HL-60 (cell line): ENCODE measurements around the gene SYT9.

Experiments used
- DNase-seq, 2 experiments: peaks; one replicate each; pipeline ENCODE4 v3.0.0-alpha.2; 2010 to 2020; ENCODE audit warnings: low read depth in 1 of 2, low spot score in 1 of 2
- H3K27ac ChIP-seq: fragments of 250-450 bp; sonication (Bioruptor Pico); replicated peaks from 2 replicates; pipeline ENCODE4 v1.5.1; 2020; ENCODE audit warnings: mild to moderate bottlenecking, moderate library complexity
- H3K27me3 ChIP-seq: fragments of 250-450 bp; sonication (Bioruptor Pico); 2 replicates; pipeline ENCODE4 v1.5.1; 2021; ENCODE audit warnings: mild to moderate bottlenecking, moderate library complexity; ENCODE audit not compliant: insufficient read depth, poor library complexity, severe bottlenecking
- H3K4me3 ChIP-seq: replicated peaks from 2 replicates; pipeline ENCODE4 v1.5.1; 2011; ENCODE audit warnings: mild to moderate bottlenecking, control low read depth, low read length; ENCODE audit not compliant: insufficient read depth
- GABPA ChIP-seq: IDR thresholded peaks from 2 replicates; pipeline ENCODE4 v1.6.1; 2012; ENCODE audit warnings: low read depth
- POLR2AphosphoS5 ChIP-seq: IDR thresholded peaks from 2 replicates; pipeline ENCODE4 v1.6.1; 2012; ENCODE audit warnings: low read depth
- SPI1 ChIP-seq: IDR thresholded peaks from 2 replicates; pipeline ENCODE4 v1.6.1; 2012; ENCODE audit warnings: low read depth, mild to moderate bottlenecking, borderline replicate concordance
- TF ChIP-seq, protein P1 (sequence below): IDR thresholded peaks from one replicate; pipeline ENCODE4 v1.5.1; 2011; ENCODE audit warnings: low read length, control low read depth, inconsistent platforms; ENCODE audit not compliant: insufficient read depth
- TF ChIP-seq, protein P2 (sequence below): IDR thresholded peaks from 2 replicates; pipeline ENCODE4 v1.6.1; 2012; ENCODE audit warnings: low read depth; ENCODE audit not compliant: insufficient replicate concordance

Gene SYT9

DNA sequence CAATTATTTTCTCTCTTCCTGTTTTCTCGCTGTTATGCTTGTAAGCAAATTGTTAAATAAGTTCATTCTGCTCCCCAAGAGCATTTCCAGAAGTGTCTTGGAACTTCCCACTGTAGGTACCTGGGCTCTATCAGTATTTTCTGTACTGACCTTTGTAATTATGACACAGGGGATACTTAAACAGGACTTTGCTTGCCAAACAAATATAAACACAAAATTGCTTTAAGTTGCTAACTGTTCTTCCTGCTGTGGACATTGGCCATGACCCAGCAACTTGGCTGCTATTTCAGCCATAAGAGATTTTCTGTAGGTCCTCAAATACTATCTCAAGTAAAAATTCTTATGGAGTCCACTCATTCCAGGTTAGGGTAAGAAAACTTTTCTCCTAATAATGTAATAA, 30.1 kb downstream of the SYT9 start:
- H3K27me3 ChIP-seq = no peaks in the 10 kb centered on the region
- TF ChIP-seq SPI1 = no peak
- TF ChIP-seq, protein P1, sequence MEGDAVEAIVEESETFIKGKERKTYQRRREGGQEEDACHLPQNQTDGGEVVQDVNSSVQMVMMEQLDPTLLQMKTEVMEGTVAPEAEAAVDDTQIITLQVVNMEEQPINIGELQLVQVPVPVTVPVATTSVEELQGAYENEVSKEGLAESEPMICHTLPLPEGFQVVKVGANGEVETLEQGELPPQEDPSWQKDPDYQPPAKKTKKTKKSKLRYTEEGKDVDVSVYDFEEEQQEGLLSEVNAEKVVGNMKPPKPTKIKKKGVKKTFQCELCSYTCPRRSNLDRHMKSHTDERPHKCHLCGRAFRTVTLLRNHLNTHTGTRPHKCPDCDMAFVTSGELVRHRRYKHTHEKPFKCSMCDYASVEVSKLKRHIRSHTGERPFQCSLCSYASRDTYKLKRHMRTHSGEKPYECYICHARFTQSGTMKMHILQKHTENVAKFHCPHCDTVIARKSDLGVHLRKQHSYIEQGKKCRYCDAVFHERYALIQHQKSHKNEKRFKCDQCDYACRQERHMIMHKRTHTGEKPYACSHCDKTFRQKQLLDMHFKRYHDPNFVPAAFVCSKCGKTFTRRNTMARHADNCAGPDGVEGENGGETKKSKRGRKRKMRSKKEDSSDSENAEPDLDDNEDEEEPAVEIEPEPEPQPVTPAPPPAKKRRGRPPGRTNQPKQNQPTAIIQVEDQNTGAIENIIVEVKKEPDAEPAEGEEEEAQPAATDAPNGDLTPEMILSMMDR = no peak
- H3K4me3 ChIP-seq = no peak overlapping the region
- no peak overlapping the region for H3K27ac ChIP-seq
- DNase-seq = no peak

DNA sequence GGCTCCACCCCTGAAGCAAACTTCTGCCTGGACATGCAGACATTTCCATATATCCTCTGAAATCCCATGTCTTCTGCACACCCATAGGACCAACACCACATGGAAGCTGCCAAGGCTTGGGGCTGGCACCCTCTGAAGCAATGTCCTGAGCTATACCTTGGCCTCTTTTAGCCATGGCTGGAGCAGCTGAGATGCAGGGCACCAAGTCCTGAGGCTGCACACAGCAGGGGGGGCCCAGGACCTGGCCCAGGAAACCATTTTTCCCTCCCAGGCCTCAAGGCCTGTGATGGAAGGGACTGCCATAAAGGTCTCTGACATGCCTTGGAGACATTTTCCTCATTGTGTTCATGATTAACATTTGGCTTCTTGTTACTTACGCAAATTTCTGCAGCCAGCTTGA, 34.5 kb downstream of the SYT9 start:
- DNase-seq = no peak
- no peak overlapping the region for H3K4me3 ChIP-seq
- no peak for TF ChIP-seq GABPA
- TF ChIP-seq, protein P2, sequence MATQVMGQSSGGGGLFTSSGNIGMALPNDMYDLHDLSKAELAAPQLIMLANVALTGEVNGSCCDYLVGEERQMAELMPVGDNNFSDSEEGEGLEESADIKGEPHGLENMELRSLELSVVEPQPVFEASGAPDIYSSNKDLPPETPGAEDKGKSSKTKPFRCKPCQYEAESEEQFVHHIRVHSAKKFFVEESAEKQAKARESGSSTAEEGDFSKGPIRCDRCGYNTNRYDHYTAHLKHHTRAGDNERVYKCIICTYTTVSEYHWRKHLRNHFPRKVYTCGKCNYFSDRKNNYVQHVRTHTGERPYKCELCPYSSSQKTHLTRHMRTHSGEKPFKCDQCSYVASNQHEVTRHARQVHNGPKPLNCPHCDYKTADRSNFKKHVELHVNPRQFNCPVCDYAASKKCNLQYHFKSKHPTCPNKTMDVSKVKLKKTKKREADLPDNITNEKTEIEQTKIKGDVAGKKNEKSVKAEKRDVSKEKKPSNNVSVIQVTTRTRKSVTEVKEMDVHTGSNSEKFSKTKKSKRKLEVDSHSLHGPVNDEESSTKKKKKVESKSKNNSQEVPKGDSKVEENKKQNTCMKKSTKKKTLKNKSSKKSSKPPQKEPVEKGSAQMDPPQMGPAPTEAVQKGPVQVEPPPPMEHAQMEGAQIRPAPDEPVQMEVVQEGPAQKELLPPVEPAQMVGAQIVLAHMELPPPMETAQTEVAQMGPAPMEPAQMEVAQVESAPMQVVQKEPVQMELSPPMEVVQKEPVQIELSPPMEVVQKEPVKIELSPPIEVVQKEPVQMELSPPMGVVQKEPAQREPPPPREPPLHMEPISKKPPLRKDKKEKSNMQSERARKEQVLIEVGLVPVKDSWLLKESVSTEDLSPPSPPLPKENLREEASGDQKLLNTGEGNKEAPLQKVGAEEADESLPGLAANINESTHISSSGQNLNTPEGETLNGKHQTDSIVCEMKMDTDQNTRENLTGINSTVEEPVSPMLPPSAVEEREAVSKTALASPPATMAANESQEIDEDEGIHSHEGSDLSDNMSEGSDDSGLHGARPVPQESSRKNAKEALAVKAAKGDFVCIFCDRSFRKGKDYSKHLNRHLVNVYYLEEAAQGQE = no peak
- TF ChIP-seq POLR2AphosphoS5 = no peak
- TF ChIP-seq, protein P1 = no peak
- TF ChIP-seq SPI1 = no peak
- no peak overlapping the region for H3K27ac ChIP-seq
- no peaks in the 10 kb centered on the region for H3K27me3 ChIP-seq

DNA sequence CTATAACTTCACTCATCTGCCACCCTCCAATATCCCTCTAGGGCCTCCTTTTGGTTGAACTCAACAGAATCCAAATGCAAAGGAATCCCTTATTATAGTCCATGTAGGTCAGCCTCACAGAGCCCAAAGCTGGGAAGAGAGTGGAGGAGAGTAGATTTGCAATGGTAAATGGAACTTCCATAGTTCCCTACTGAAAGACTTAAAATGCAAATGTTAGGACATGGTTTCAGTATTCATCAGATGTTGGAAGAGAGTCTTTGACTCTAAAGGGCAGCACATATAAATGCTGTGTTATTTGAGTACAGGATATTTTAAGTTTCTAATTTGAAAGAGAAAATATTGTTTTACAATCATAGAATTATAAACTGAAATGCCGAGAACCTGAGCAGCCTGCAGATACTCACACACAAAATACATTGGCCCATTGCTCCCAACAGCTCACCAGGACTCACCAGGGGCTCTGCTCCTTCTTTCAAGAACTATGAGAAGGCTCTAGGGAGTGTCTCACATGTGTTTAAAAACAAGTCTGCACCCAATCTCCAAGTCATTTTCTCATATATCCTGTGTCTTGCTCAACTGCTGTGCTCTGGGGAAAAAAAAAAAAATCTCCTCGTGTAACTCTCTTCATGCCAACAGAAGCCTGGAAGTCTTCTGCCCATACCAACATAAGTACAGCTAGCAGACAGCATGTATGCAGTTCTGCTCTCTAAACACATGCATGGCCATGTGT, 39.6 kb downstream of the SYT9 start:
- H3K27ac ChIP-seq = no peak overlapping the region
- no peaks in the 10 kb centered on the region for H3K27me3 ChIP-seq
- no peak overlapping the region for H3K4me3 ChIP-seq

More for the DNA sequence above, 39.6 kb downstream of the SYT9 start:
- no peak for DNase-seq
- TF ChIP-seq, protein P1 = no peak
- TF ChIP-seq, protein P2 = no peak
- TF ChIP-seq POLR2AphosphoS5 (no peak), GABPA (no peak), SPI1 (no peak)
